ENCODE measurements around the gene PSD.

Gene PSD

DNA sequence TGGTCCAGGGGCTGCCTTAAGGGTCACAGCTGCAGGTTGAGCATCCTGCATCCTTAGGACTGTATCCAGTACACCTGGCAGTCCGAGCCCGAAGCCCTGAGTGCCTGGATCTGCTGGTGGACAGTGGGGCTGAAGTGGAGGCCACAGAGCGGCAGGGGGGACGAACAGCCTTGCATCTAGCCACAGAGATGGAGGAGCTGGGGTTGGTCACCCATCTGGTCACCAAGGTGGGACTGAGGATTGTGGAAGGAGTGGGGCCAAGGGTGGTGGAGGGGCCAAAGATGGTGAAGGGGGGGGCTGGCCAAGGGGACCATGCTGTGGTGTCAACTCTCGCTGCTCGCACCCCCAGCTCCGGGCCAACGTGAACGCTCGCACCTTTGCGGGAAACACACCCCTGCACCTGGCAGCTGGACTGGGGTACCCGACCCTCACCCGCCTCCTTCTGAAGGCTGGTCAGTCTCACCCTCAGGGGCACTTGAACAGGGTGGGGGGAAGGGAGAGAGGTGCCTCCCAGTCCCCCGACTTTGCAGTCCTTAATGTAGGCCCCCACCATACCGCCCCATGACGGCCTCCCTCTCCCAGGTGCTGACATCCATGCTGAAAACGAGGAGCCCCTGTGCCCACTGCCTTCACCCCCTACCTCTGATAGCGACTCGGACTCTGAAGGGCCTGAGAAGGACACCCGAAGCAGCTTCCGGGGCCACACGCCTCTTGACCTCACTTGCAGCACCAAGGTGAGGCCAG, 17.8 kb downstream of the PSD start:
- H3K9ac ChIP-seq (ENCODE audit: low read depth, low read length, poor library complexity) = no peak overlapping the region
- no peak overlapping the region for H3K4me2 ChIP-seq (ENCODE audit: insufficient read depth, low read length, poor library complexity, severe bottlenecking)
- no peak overlapping the region for H3K4ac ChIP-seq (ENCODE audit: low read length)
- peaks cover 0 to 62% of the 10 kb centered on the region in 2 donors for H3K36me3 ChIP-seq (replicated peaks in 1 of 2; ENCODE audit: control insufficient read depth in 2 of 2, insufficient read depth in 2 of 2, low read length in 2 of 2)
- H2AFZ ChIP-seq (ENCODE audit: low read length) = no peak overlapping the region
- no peak overlapping the region for H2BK120ac ChIP-seq (ENCODE audit: low read depth, low read length)
- H3K4me3 ChIP-seq (ENCODE audit: low read length in 2 of 2) = peak overlapping the region in 1 of 2 donors; percentile 9
- peak overlapping the region; percentile 59 for H2AK5ac ChIP-seq (ENCODE audit: low read depth, low read length)
- no peak overlapping the region for H2BK12ac ChIP-seq (ENCODE audit: low read length)
- no peaks in the 10 kb centered on the region for H3K27me3 ChIP-seq (ENCODE audit: control insufficient read depth in 3 of 3, insufficient read depth in 3 of 3, low read depth in 1 of 3, low read length in 3 of 3)
- no peaks in the 10 kb centered on the region for H3K9me3 ChIP-seq (replicated peaks in 1 of 2; ENCODE audit: control insufficient read depth in 2 of 2, insufficient read depth in 1 of 2, low read depth in 1 of 2, low read length in 2 of 2)
- DNase-seq (ENCODE audit: low spot score) = no peak
- no peak overlapping the region for H3K18ac ChIP-seq (ENCODE audit: low read length)
- no peak overlapping the region for H3K27ac ChIP-seq (replicated peaks; ENCODE audit: low read length)
- H2BK15ac ChIP-seq (ENCODE audit: low read length) = no peak overlapping the region
- no CpG with 5 or more reads among the region's 22 CpGs for WGBS, 2 donors (ENCODE audit: extremely low coverage in 2 of 2, insufficient read length in 2 of 2, insufficient replicate concordance in 1 of 2)
- H3K4me1 ChIP-seq (ENCODE audit: control insufficient read depth in 2 of 2, insufficient read depth in 1 of 2, low read depth in 1 of 2, low read length in 2 of 2) = peaks cover 6 to 13% of the 10 kb centered on the region in 2 donors
- no peak overlapping the region for H4K91ac ChIP-seq (ENCODE audit: low read depth, low read length, poor library complexity)
- no peak overlapping the region for H3K23ac ChIP-seq (ENCODE audit: low read depth, low read length, poor library complexity)
- H2BK5ac ChIP-seq (ENCODE audit: low read length) = no peak overlapping the region
- peaks cover 1% of the 10 kb centered on the region for H3K79me1 ChIP-seq (ENCODE audit: low read depth, low read length)
- H4K8ac ChIP-seq (ENCODE audit: low read depth, low read length) = no peak overlapping the region
- no peak overlapping the region for H3K14ac ChIP-seq (ENCODE audit: low read length)

DNA sequence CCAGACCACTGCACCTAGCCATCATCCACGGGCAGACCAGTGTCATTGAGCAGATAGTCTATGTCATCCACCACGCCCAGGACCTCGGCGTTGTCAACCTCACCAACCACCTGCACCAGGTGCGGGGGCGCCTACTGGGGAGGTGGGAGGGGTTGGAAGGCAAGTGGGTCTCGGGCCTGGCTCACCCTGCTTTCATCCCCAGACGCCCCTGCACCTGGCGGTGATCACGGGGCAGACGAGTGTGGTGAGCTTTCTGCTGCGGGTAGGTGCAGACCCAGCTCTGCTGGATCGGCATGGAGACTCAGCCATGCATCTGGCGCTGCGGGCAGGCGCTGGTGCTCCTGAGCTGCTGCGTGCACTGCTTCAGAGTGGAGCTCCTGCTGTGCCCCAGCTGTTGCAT, 18.5 kb downstream of the PSD start:
- Histone ChIP-seq H3K18ac (ENCODE audit: low read length) (peak overlapping the region; percentile 89), H3K4me3 (ENCODE audit: low read length in 2 of 2) (no peak overlapping the region)

DNA sequence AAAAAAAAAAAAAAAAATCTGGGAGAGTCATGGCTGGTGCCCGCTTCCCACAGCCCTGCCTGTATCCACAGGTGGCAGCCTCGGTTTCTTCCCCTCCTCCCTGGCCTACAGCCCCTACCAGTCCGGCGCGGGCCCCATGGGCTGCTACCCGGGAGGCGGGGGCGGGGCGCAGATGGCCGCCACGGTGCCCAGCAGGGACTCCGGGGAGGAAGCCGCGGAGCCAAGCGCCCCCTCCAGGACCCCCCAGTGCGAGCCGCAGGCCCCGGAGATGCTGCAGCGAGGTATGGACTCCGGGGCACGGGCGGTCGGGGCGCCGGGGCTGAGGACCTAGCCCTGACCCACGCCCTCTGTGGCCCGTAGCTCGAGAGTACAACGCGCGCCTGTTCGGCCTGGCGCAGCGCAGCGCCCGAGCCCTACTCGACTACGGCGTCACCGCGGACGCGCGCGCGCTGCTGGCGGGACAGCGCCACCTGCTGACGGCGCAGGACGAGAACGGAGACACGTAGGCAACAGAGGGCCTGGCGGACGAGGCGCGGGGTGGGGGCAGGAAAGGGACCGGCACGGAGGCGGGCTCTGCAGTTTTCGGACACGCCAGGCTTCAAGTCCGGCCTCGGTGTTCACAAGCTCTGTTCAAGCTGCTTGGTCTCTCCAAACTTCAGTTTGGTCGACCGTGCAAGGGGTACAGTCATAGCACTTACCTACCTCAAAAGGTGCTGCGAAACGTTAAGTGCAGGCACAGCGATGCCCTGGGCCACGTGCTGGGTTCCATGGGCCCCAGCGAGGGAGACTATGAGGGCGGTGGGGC, 19.2 kb downstream of the PSD start:
- Histone ChIP-seq H4K91ac (ENCODE audit: low read depth, low read length, poor library complexity) (no peak overlapping the region), H3K27ac (replicated peaks; ENCODE audit: low read length) (no peak overlapping the region), H3K4ac (ENCODE audit: low read length) (no peak overlapping the region), H2BK5ac (ENCODE audit: low read length) (peak overlapping the region; percentile 55), H2AK5ac (ENCODE audit: low read depth, low read length) (peak overlapping the region; percentile 59), H2BK15ac (ENCODE audit: low read length) (no peak overlapping the region), H3K9ac (ENCODE audit: low read depth, low read length, poor library complexity) (peak overlapping the region; percentile 80), H3K4me2 (ENCODE audit: insufficient read depth, low read length, poor library complexity, severe bottlenecking) (peak overlapping the region; percentile 68), H3K23ac (ENCODE audit: low read depth, low read length, poor library complexity) (peak overlapping the region; percentile 62), H4K8ac (ENCODE audit: low read depth, low read length) (peak overlapping the region; percentile 77), H3K14ac (ENCODE audit: low read length) (peak overlapping the region; percentile 60), H3K4me1 (ENCODE audit: control insufficient read depth in 2 of 2, insufficient read depth in 1 of 2, low read depth in 1 of 2, low read length in 2 of 2) (peaks cover 9 to 17% of the 10 kb centered on the region in 2 donors), H2BK12ac (ENCODE audit: low read length) (peak overlapping the region; percentile 43), H3K4me3 (ENCODE audit: low read length in 2 of 2) (peak overlapping the region; percentile 40 to 78), H2AFZ (ENCODE audit: low read length) (peak overlapping the region; percentile 93), H3K18ac (ENCODE audit: low read length) (peak overlapping the region; percentile 91), H3K79me1 (ENCODE audit: low read depth, low read length) (peaks cover 1% of the 10 kb centered on the region), H3K36me3 (replicated peaks in 1 of 2; ENCODE audit: control insufficient read depth in 2 of 2, insufficient read depth in 2 of 2, low read length in 2 of 2) (peaks cover 0 to 57% of the 10 kb centered on the region in 2 donors), H2BK120ac (ENCODE audit: low read depth, low read length) (peak overlapping the region; percentile 88), H3K9me3 (replicated peaks in 1 of 2; ENCODE audit: control insufficient read depth in 2 of 2, insufficient read depth in 1 of 2, low read depth in 1 of 2, low read length in 2 of 2) (no peaks in the 10 kb centered on the region), H3K27me3 (ENCODE audit: control insufficient read depth in 3 of 3, insufficient read depth in 3 of 3, low read depth in 1 of 3, low read length in 3 of 3) (peaks cover 0 to 9% (median 0%) of the 10 kb centered on the region in 3 experiments)
- WGBS, 2 donors (ENCODE audit: extremely low coverage in 2 of 2, insufficient read length in 2 of 2, insufficient replicate concordance in 1 of 2) = no CpG with 5 or more reads among the region's 72 CpGs
- peak; percentile 86 for DNase-seq (ENCODE audit: low spot score)

More for the DNA sequence above, 18.5 kb downstream of the PSD start:
- H3K14ac ChIP-seq (ENCODE audit: low read length) = no peak overlapping the region
- H3K36me3 ChIP-seq (replicated peaks in 1 of 2; ENCODE audit: control insufficient read depth in 2 of 2, insufficient read depth in 2 of 2, low read length in 2 of 2) = peaks cover 0 to 62% of the 10 kb centered on the region in 2 donors
- peaks cover 6 to 13% of the 10 kb centered on the region in 2 donors for H3K4me1 ChIP-seq (ENCODE audit: control insufficient read depth in 2 of 2, insufficient read depth in 1 of 2, low read depth in 1 of 2, low read length in 2 of 2)
- no peaks in the 10 kb centered on the region for H3K9me3 ChIP-seq (replicated peaks in 1 of 2; ENCODE audit: control insufficient read depth in 2 of 2, insufficient read depth in 1 of 2, low read depth in 1 of 2, low read length in 2 of 2)
- H3K4me2 ChIP-seq (ENCODE audit: insufficient read depth, low read length, poor library complexity, severe bottlenecking) = no peak overlapping the region
- H4K91ac ChIP-seq (ENCODE audit: low read depth, low read length, poor library complexity) = no peak overlapping the region
- no peak overlapping the region for H3K4ac ChIP-seq (ENCODE audit: low read length)
- H3K23ac ChIP-seq (ENCODE audit: low read depth, low read length, poor library complexity) = peak overlapping the region; percentile 22
- H2AFZ ChIP-seq (ENCODE audit: low read length) = no peak overlapping the region
- peaks cover 0 to 3% (median 0%) of the 10 kb centered on the region in 3 experiments for H3K27me3 ChIP-seq (ENCODE audit: control insufficient read depth in 3 of 3, insufficient read depth in 3 of 3, low read depth in 1 of 3, low read length in 3 of 3)
- H2AK5ac ChIP-seq (ENCODE audit: low read depth, low read length) = peak overlapping the region; percentile 59
- DNase-seq (ENCODE audit: low spot score) = no peak
- peak overlapping the region; percentile 4 for H2BK12ac ChIP-seq (ENCODE audit: low read length)
- peak overlapping the region; percentile 22 for H2BK5ac ChIP-seq (ENCODE audit: low read length)
- peak overlapping the region; percentile 80 for H3K9ac ChIP-seq (ENCODE audit: low read depth, low read length, poor library complexity)
- H4K8ac ChIP-seq (ENCODE audit: low read depth, low read length) = peak overlapping the region; percentile 77
- WGBS, 2 donors (ENCODE audit: extremely low coverage in 2 of 2, insufficient read length in 2 of 2, insufficient replicate concordance in 1 of 2) = no CpG with 5 or more reads among the region's 17 CpGs
- H3K27ac ChIP-seq (replicated peaks; ENCODE audit: low read length) = no peak overlapping the region
- no peak overlapping the region for H2BK15ac ChIP-seq (ENCODE audit: low read length)
- H3K79me1 ChIP-seq (ENCODE audit: low read depth, low read length) = peaks cover 1% of the 10 kb centered on the region
- peak overlapping the region; percentile 88 for H2BK120ac ChIP-seq (ENCODE audit: low read depth, low read length)
